Activated naive CD4-positive, alpha-beta T cell treated with Interleukin-2 at 50 U/mL for 16 hours (primary cell): ENCODE data around the gene ECEL1.
"Not testable (repeated sequence)": the region's sequence is repeated elsewhere in the genome, so short reads cannot be mapped to it uniquely, and the experiment has no call there.

Experiments used
- DNase-seq: peaks from one replicate; pipeline ENCODE4 v3.0.0-alpha.2; 2020

Gene ECEL1

GRCh38 chr2:232487385-232488096 lies at the start of gene ECEL1:
Gene ECEL1, minus strand, starts transcription at chr2:232487834. Its CDS starts 1,181 bp downstream, at chr2:232486653.
- no peak for DNase-seq

- DNase-seq: no peak
These were observed 49.4 kb upstream of the ECEL1 start for GRCh38 chr2:232537079-232537478.

- DNase-seq: no peak
These were observed 48.3 kb upstream of the ECEL1 start for GRCh38 chr2:232535761-232536530.

- DNase-seq: no peak
These were observed 47.5 kb upstream of the ECEL1 start for GRCh38 chr2:232534940-232535651.

- DNase-seq: no peak
These were observed 46.5 kb upstream of the ECEL1 start for GRCh38 chr2:232533944-232534710.

- DNase-seq: not testable (repeated sequence)
These were observed 45.2 kb upstream of the ECEL1 start for GRCh38 chr2:232532821-232533220.

- DNase-seq: no peak
These were observed 44.8 kb upstream of the ECEL1 start for GRCh38 chr2:232532419-232532818.

GRCh38 chr2:232530626-232531260 lies 43.1 kb upstream of the ECEL1 start:
- DNase-seq: no peak

- DNase-seq: no peak
These were observed 42.3 kb upstream of the ECEL1 start for GRCh38 chr2:232529806-232530547.

GRCh38 chr2:232528746-232529460 lies 41.3 kb upstream of the ECEL1 start:
- DNase-seq: no peak

GRCh38 chr2:232527905-232528470 lies 40.4 kb upstream of the ECEL1 start:
- no peak for DNase-seq

- DNase-seq: no peak
These were observed 38.8 kb upstream of the ECEL1 start for GRCh38 chr2:232526372-232526941.

GRCh38 chr2:232525791-232526371 lies 38.2 kb upstream of the ECEL1 start, which contains the start of gene CHRND:
Gene CHRND, plus strand, starts transcription at chr2:232526160. Its CDS starts 56 bp downstream, at chr2:232526216.
- DNase-seq: no peak

- no peak for DNase-seq
These were observed 37.6 kb upstream of the ECEL1 start for GRCh38 chr2:232525199-232525598.

GRCh38 chr2:232524771-232525170 lies 37.1 kb upstream of the ECEL1 start:
- no peak for DNase-seq

GRCh38 chr2:232523682-232524597 lies 36.3 kb upstream of the ECEL1 start:
- no peak for DNase-seq

- DNase-seq: no peak
These were observed 35.7 kb upstream of the ECEL1 start for GRCh38 chr2:232523402-232523681.

- DNase-seq: no peak
These were observed 35.2 kb upstream of the ECEL1 start for GRCh38 chr2:232522623-232523401.
